Progenitor cell of endocrine pancreas (in vitro differentiated cells): ENCODE results near the gene TMEM271. TPM values are rescaled to one million over a fixed set of nuclear protein-coding genes. Genes with fewer than 3 reads are reported as not detected.

ENCODE experiments used
- DNase-seq: peaks from one replicate; pipeline ENCODE4 v3.0.0; 2021; ENCODE audit warnings: low spot score; ENCODE audit not compliant: unreplicated experiment
- H3K27ac Mint-ChIP-seq: 2 replicates; pipeline ENCODE4 v1.8.0; 2021; ENCODE audit warnings: mild to moderate bottlenecking, moderate library complexity, mixed read lengths
- H3K27me3 Mint-ChIP-seq: 2 replicates; pipeline ENCODE4 v1.8.0; 2021; ENCODE audit warnings: mixed read lengths
- H3K36me3 Mint-ChIP-seq: 2 replicates; pipeline ENCODE4 v1.8.0; 2022; ENCODE audit warnings: mixed read lengths; ENCODE audit not compliant: insufficient read depth
- H3K4me1 Mint-ChIP-seq: 2 replicates; pipeline ENCODE4 v1.8.0; 2021; ENCODE audit warnings: low read depth, mixed read lengths
- H3K4me3 Mint-ChIP-seq: 2 replicates; pipeline ENCODE4 v1.8.0; 2021; ENCODE audit warnings: low read depth, mild to moderate bottlenecking, moderate library complexity, mixed read lengths
- H3K9me3 Mint-ChIP-seq: 2 replicates; pipeline ENCODE4 v1.8.0; 2021; ENCODE audit warnings: low read depth, mixed read lengths
- total RNA-seq: library from RNA; stranded (reverse); gene quantifications from 2 replicates; pipeline ENCODE4 v1.2.1, GENCODE V29; 2021
- TF ChIP-seq, protein P1 (sequence below): fragments of 200-600 bp; sonication (generic); IDR thresholded peaks from one replicate; pipeline ENCODE4 v1.5.0; 2021; ENCODE audit warnings: antibody characterized with exemption, mild to moderate bottlenecking; ENCODE audit not compliant: unreplicated experiment

Gene TMEM271
- total RNA-seq, 1 donor from 2014 or later: not detected

DNA sequence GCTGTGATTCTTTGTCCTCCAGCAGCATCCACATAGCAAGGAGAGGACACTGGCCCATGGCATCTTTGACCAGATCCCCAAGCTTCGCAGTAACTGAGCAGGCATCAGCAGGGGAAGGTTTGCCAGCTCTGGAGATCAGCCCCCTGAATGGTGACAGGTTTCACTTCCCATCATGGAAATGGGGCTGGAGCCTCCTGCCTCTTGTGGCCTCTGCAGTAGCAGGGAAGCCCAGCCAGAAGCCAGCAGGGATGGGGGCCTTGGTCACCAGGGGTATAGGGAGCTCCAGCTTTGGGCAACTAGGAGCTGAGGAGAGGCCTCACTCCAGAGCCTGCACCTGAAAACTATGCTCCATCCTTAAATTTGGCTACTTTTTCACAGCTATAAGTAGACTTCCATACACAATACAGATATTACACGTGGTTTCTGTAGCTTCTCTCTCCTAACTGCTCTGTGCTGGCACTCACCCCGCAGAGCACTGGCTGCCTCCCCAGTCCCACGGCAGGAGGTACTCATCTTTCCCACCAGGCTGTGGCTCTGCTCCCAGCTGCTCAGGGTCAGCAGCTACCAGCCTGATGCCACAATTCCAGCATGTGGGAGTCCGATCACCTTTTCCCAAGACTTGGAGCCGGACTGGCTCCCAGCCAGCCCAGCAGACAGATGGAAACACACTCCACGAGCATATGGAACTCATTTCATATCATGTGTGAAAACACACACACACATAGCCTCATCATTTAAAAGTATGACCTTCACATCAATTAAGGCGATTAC is 2.8 kb downstream of the TMEM271 start:
- no peak overlapping the region for H3K27ac Mint-ChIP-seq

DNA sequence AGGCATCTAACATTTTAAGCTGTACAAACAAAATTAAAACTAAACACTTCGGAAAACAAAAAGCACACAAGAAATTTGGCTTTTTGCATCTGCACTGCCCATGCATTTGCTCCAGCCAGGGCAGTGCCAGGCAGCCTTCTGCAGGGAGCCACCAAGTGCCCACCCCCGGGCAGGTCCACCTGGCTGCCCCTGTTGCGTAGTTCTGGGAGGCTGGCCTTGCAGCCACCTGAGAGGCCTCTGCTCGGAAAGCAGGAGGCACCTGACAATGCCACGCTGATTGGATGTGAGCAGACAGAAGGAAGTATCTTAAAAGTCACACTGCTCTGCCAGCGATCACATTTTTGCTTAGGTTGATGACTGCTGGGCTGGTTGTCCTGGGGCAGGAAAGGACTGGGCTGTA is 3.5 kb downstream of the TMEM271 start:
- Mint-ChIP-seq H3K9me3 (no peaks in the 10 kb centered on the region), H3K27me3 (peaks cover 71% of the 10 kb centered on the region), H3K27ac (no peak overlapping the region), H3K4me3 (no peak overlapping the region), H3K4me1 (peaks cover 4% of the 10 kb centered on the region), H3K36me3 (no peaks in the 10 kb centered on the region)
- TF ChIP-seq, protein P1, sequence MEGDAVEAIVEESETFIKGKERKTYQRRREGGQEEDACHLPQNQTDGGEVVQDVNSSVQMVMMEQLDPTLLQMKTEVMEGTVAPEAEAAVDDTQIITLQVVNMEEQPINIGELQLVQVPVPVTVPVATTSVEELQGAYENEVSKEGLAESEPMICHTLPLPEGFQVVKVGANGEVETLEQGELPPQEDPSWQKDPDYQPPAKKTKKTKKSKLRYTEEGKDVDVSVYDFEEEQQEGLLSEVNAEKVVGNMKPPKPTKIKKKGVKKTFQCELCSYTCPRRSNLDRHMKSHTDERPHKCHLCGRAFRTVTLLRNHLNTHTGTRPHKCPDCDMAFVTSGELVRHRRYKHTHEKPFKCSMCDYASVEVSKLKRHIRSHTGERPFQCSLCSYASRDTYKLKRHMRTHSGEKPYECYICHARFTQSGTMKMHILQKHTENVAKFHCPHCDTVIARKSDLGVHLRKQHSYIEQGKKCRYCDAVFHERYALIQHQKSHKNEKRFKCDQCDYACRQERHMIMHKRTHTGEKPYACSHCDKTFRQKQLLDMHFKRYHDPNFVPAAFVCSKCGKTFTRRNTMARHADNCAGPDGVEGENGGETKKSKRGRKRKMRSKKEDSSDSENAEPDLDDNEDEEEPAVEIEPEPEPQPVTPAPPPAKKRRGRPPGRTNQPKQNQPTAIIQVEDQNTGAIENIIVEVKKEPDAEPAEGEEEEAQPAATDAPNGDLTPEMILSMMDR: no peak
- no peak for DNase-seq

More for the DNA sequence above, 2.8 kb downstream of the TMEM271 start:
- no peaks in the 10 kb centered on the region for H3K9me3 Mint-ChIP-seq
- no peak overlapping the region for H3K4me3 Mint-ChIP-seq
- H3K27me3 Mint-ChIP-seq: peaks cover 71% of the 10 kb centered on the region
- TF ChIP-seq, protein P1: no peak
- peaks cover 6% of the 10 kb centered on the region for H3K4me1 Mint-ChIP-seq
- no peaks in the 10 kb centered on the region for H3K36me3 Mint-ChIP-seq
- DNase-seq: no peak

GRCh38 chr4:571838-572572 is 4.1 kb downstream of the TMEM271 start:
- Mint-ChIP-seq H3K27ac (no peak overlapping the region), H3K4me1 (peaks cover 1% of the 10 kb centered on the region), H3K4me3 (no peak overlapping the region), H3K36me3 (no peaks in the 10 kb centered on the region), H3K9me3 (no peaks in the 10 kb centered on the region), H3K27me3 (peaks cover 69% of the 10 kb centered on the region)
- DNase-seq: no peak
- TF ChIP-seq, protein P1: no peak

DNA sequence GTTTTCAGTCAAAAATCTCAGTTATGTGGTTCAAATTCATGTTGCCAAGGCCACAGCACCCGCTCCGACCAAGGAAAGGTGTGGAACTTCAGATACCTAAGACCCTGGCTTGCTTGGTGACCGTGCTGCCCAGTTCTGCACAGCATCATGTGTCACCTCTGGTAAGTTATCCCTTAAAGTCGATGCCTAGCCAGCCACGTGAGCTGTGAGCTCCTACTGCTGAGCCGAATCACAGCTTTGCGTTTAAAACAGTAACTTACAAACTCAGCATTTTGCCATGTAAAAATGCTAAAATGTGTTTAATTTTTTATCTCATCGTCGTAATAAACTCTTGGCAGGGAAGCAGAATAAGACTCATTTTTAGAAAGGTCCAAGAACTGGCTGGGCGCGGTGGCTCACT is 5.3 kb downstream of the TMEM271 start:
- H3K36me3 Mint-ChIP-seq: no peaks in the 10 kb centered on the region
- no peak overlapping the region for H3K27ac Mint-ChIP-seq
- H3K9me3 Mint-ChIP-seq: peaks cover 5% of the 10 kb centered on the region
- DNase-seq: no peak
- no peak overlapping the region for H3K4me3 Mint-ChIP-seq
- peaks cover 68% of the 10 kb centered on the region for H3K27me3 Mint-ChIP-seq
- H3K4me1 Mint-ChIP-seq: no peaks in the 10 kb centered on the region
- TF ChIP-seq, protein P1: no peak

DNA sequence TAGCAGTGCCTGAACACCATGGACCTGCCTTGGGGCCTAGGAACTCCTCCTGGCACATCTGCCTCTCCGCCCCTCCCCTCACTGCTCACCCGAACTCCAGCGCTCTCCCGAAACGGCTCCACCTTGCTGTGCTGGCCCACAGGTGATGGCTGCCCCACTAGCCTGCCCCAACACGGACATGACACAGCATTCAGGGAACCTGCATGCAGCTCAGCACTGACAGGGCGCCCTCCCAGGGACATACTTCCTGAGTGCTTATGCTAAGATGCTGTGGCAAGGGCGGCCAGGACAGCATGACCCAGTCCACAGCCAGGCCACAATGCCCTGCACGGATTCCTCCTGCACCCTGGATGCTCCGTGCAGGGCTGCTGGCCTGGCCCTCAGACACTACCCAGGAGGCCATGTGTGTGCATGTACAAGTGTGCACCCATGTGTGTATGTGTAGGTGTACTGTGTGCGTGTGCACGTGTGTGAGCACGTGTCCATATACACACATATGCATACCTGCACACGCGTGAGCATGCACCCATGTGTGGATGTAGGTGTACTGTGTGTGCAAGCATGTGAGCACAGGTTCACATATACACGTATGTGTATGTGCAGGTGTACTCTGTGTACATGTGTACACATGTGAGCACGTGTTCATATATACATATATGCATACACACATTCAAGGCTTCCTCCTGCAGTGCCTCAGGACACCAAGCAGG is 6.0 kb downstream of the TMEM271 start:
- Mint-ChIP-seq H3K36me3 (no peaks in the 10 kb centered on the region), H3K4me3 (no peak overlapping the region), H3K9me3 (peaks cover 12% of the 10 kb centered on the region), H3K4me1 (no peaks in the 10 kb centered on the region), H3K27ac (no peak overlapping the region), H3K27me3 (peaks cover 68% of the 10 kb centered on the region)
- TF ChIP-seq, protein P1: no peak
- no peak for DNase-seq
